ENCODE results near the gene WDPCP.

DNA sequence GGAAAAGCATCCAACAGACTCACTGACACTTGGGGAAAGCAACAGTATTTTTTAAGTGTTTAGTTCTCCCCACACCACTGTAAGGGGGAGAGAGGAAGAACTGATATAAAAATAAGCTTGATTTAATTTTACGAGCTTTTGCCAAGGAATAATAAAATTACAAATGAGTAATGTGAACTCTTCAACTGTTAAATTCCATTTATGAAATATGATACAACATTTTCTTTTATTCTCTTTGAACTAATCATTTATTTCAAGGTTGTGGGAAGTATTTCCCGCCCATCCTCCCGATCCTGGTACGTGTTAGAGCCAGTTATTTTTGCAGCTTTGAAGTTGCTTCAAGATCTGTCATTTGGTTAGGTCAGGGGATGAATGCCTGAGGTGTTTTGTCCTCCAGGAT lies 35.2 kb downstream of the WDPCP start:
- TF ChIP-seq, protein P1, sequence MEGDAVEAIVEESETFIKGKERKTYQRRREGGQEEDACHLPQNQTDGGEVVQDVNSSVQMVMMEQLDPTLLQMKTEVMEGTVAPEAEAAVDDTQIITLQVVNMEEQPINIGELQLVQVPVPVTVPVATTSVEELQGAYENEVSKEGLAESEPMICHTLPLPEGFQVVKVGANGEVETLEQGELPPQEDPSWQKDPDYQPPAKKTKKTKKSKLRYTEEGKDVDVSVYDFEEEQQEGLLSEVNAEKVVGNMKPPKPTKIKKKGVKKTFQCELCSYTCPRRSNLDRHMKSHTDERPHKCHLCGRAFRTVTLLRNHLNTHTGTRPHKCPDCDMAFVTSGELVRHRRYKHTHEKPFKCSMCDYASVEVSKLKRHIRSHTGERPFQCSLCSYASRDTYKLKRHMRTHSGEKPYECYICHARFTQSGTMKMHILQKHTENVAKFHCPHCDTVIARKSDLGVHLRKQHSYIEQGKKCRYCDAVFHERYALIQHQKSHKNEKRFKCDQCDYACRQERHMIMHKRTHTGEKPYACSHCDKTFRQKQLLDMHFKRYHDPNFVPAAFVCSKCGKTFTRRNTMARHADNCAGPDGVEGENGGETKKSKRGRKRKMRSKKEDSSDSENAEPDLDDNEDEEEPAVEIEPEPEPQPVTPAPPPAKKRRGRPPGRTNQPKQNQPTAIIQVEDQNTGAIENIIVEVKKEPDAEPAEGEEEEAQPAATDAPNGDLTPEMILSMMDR (IDR thresholded peaks at IDR 0.05), result no peak
- TF ChIP-seq POLR2A (IDR thresholded peaks at IDR 0.05; ENCODE audit: low read depth), result no peak

Data from esophagus muscularis mucosa (tissue), 3 donors.